Stomach (tissue), 4 donors: ENCODE data around the gene EHMT1.

Experiments used
- CTCF ChIP-seq, 7 experiments: fragments of 450-650 bp in 4 of 7; fragments of 200-600 bp in 3 of 7; sonication (generic) in 3 of 7; IDR thresholded peaks; one replicate each; pipeline ENCODE4 v1.5.1; 2016 to 2019; ENCODE audit warnings: antibody characterized with exemption in 7 of 7, control low read depth in 2 of 7, mild to moderate bottlenecking in 1 of 7
- POLR2A ChIP-seq, 4 donors: fragments of 450-650 bp; IDR thresholded peaks; one replicate each; pipeline ENCODE4 v1.6.1; 2016; ENCODE audit warnings: antibody characterized with exemption in 4 of 4, control low read depth in 2 of 4, mild to moderate bottlenecking in 1 of 4, moderate library complexity in 1 of 4
- POLR2AphosphoS5 ChIP-seq, 3 donors: sonication (generic); formaldehyde crosslinking; IDR thresholded peaks; one replicate each; pipeline ENCODE4 v1.6.1; 2016; ENCODE audit warnings: antibody characterized with exemption in 3 of 3

GRCh38 chr9:137643921-137644320 lies 25.1 kb downstream of the EHMT1 start:
- TF ChIP-seq CTCF (IDR thresholded peaks at IDR 0.05) (no peak), POLR2AphosphoS5 (IDR thresholded peaks at IDR 0.05) (no peak), POLR2A (IDR thresholded peaks at IDR 0.05) (no peak)
